GM13976 (cell line): ENCODE results near the gene CELF2.

Source experiments
- DNase-seq: peaks from one replicate; pipeline ENCODE4 v3.0.0; 2012; ENCODE audit warnings: low spot score
- CTCF ChIP-seq: IDR thresholded peaks from 2 replicates; pipeline ENCODE4 v1.5.1; 2012; ENCODE audit warnings: borderline replicate concordance, mild to moderate bottlenecking; ENCODE audit not compliant: insufficient read depth; ENCODE audit errors: extremely low read depth, missing control alignments, control extremely low read depth
- in situ Hi-C: fragments of 300-500 bp; cut with MboI; formaldehyde crosslinking; loops from one replicate; pipeline ENCODE4 v1.12.0; 2022; ENCODE audit warnings: low sequenced_read_pairs, mixed read lengths, inconsistent platforms; ENCODE audit not compliant: unreplicated experiment

Gene CELF2

GRCh38 chr10:11213137-11213536 is 195.5 kb downstream of the CELF2 start:
- in situ Hi-C loops: no loop called here
- TF ChIP-seq CTCF: no peak
- DNase-seq: no peak

GRCh38 chr10:11214407-11214806 is 196.7 kb downstream of the CELF2 start:
- in situ Hi-C loops: no loop called here
- no peak for DNase-seq
- TF ChIP-seq CTCF: no peak

GRCh38 chr10:11215471-11215870 is 197.8 kb downstream of the CELF2 start:
- no peak for DNase-seq
- in situ Hi-C loops: no loop called here
- TF ChIP-seq CTCF: no peak

- DNase-seq: no peak
- no peak for TF ChIP-seq CTCF
- in situ Hi-C loops: no loop called here
Observed at GRCh38 chr10:11217521-11217920, 199.8 kb downstream of the CELF2 start.

- in situ Hi-C loops: no loop called here
- DNase-seq: no peak
- no peak for TF ChIP-seq CTCF
Observed at GRCh38 chr10:11218395-11218794, 200.7 kb downstream of the CELF2 start.

GRCh38 chr10:11219431-11219830 is 201.8 kb downstream of the CELF2 start:
- in situ Hi-C loops: no loop called here
- no peak for DNase-seq
- TF ChIP-seq CTCF: no peak

GRCh38 chr10:11223081-11223480 is 205.4 kb downstream of the CELF2 start:
- in situ Hi-C loops: no loop called here
- DNase-seq: no peak
- TF ChIP-seq CTCF: no peak
